ENCODE measurements around the gene ZNF618.

DNA sequence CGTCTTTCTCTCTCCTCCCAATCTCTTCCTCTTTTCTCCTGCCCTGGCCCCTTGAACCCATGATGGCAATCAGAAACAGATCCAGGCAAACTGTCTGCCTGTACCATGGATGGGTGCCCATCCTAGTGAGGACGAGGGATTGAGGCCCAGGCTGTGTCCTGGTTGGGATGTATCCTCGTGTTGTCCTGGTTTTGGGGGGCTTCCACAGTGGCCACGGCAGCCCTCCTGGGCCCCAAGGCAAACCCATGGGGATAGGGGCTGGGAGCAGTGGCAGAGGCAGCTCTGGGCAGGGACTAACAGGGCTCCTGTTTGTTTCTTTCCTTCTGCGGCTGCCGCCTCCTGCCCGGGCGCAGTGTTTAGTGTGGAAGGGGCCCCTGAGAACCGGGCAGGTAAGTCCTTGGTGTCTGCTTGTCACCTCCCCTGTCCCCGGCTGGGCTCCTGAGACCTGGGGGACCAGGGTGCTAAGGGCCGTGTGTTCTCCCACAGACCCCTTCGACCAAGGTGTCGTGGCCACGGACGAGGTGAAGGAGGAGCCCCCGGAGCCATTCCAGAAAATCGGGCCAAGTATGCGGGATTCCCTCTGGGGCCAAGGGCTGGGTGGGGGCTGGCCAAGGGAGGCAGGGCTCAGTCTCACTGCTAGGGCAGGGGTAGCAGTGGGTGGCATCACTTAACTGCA lies 132.0 kb downstream of the ZNF618 start:
- TF ChIP-seq CTCF (IDR thresholded peaks at IDR 0.05) (no peak), JUN (CRISPR knock-in tag; IDR thresholded peaks at IDR 0.05) (no peak), ZNF317 (CRISPR knock-in tag; IDR thresholded peaks at IDR 0.05; ENCODE audit: borderline replicate concordance, low read depth) (no peak), KAT7 (CRISPR knock-in tag; IDR thresholded peaks at IDR 0.05; ENCODE audit: borderline replicate concordance) (no peak), ZNF263 (CRISPR knock-in tag; IDR thresholded peaks at IDR 0.05; ENCODE audit: low read depth) (no peak), FOXK1 (CRISPR knock-in tag; IDR thresholded peaks at IDR 0.05) (no peak)
